ENCODE measurements around the gene DUSP6.

Gene DUSP6

GRCh38 chr12:89352492-89353187, at the start of gene DUSP6:
Gene DUSP6 (minus strand): TSS chr12:89352501. CDS start chr12:89352039, 462 bp downstream.
- in situ Hi-C loops (cut with HindIII; ENCODE audit: low sequenced_read_pairs) = no loop called here

GRCh38 chr12:89401433-89402058, 49.2 kb upstream of the DUSP6 start:
- in situ Hi-C loops (cut with HindIII; ENCODE audit: low sequenced_read_pairs) = no loop called here

GRCh38 chr12:89400415-89400814, 48.1 kb upstream of the DUSP6 start:
- in situ Hi-C loops (cut with HindIII; ENCODE audit: low sequenced_read_pairs) = no loop called here

GRCh38 chr12:89395712-89396111, 43.4 kb upstream of the DUSP6 start:
- in situ Hi-C loops (cut with HindIII; ENCODE audit: low sequenced_read_pairs) = no loop called here

- in situ Hi-C loops (cut with HindIII; ENCODE audit: low sequenced_read_pairs) = no loop called here
These were observed 41.3 kb upstream of the DUSP6 start for GRCh38 chr12:89393551-89394121.

GRCh38 chr12:89392391-89392790, 40.1 kb upstream of the DUSP6 start:
- in situ Hi-C loops (cut with HindIII; ENCODE audit: low sequenced_read_pairs) = no loop called here

GRCh38 chr12:89391726-89392336, 39.5 kb upstream of the DUSP6 start:
- in situ Hi-C loops (cut with HindIII; ENCODE audit: low sequenced_read_pairs) = no loop called here

- in situ Hi-C loops (cut with HindIII; ENCODE audit: low sequenced_read_pairs) = no loop called here
These were observed 38.7 kb upstream of the DUSP6 start for GRCh38 chr12:89390802-89391673.

- in situ Hi-C loops (cut with HindIII; ENCODE audit: low sequenced_read_pairs) = no loop called here
These were observed 37.7 kb upstream of the DUSP6 start for GRCh38 chr12:89389755-89390661.

- in situ Hi-C loops (cut with HindIII; ENCODE audit: low sequenced_read_pairs) = no loop called here
These were observed 33.8 kb upstream of the DUSP6 start for GRCh38 chr12:89386138-89386537.

- in situ Hi-C loops (cut with HindIII; ENCODE audit: low sequenced_read_pairs) = no loop called here
These were observed 32.5 kb upstream of the DUSP6 start for GRCh38 chr12:89384807-89385206.

- in situ Hi-C loops (cut with HindIII; ENCODE audit: low sequenced_read_pairs) = no loop called here
These were observed 31.9 kb upstream of the DUSP6 start for GRCh38 chr12:89384050-89384758.

- in situ Hi-C loops (cut with HindIII; ENCODE audit: low sequenced_read_pairs) = no loop called here
These were observed 31.1 kb upstream of the DUSP6 start for GRCh38 chr12:89383235-89384049.

- in situ Hi-C loops (cut with HindIII; ENCODE audit: low sequenced_read_pairs) = no loop called here
These were observed 30.0 kb upstream of the DUSP6 start for GRCh38 chr12:89382328-89382727.

GRCh38 chr12:89379839-89380467, 27.7 kb upstream of the DUSP6 start:
- in situ Hi-C loops (cut with HindIII; ENCODE audit: low sequenced_read_pairs) = no loop called here

GRCh38 chr12:89379148-89379838, 27.0 kb upstream of the DUSP6 start:
- in situ Hi-C loops (cut with HindIII; ENCODE audit: low sequenced_read_pairs) = no loop called here

- in situ Hi-C loops (cut with HindIII; ENCODE audit: low sequenced_read_pairs) = no loop called here
These were observed 24.5 kb upstream of the DUSP6 start for GRCh38 chr12:89376844-89377243.

- in situ Hi-C loops (cut with HindIII; ENCODE audit: low sequenced_read_pairs) = no loop called here
These were observed 23.9 kb upstream of the DUSP6 start for GRCh38 chr12:89376202-89376529.
